A549 (cell line): ENCODE results near the gene ANO4. TPM values are rescaled to one million over a fixed set of nuclear protein-coding genes. Genes with fewer than 3 reads are reported as not detected.

Experiments used
- ATAC-seq, 2 experiments: fragments of 200-7000 bp in 1 of 2; fragments of >200 bp in 1 of 2; cut with Nextera tagmentation in 1 of 2; cut with Tn5 transposase in 1 of 2; 3 replicates each; pipeline versions ENCODE4 v1.8.0 to v1.9.1; 2018 to 2020; ENCODE audit warnings: mild to moderate bottlenecking in 1 of 2, moderate library complexity in 1 of 2
- CTCF ChIA-PET: fragments of 300-600 bp; sonication (Branson Sonifier 250); formaldehyde crosslinking; extraction: SDS; loops from one replicate; lab custom pipeline; 2021; ENCODE audit warnings: antibody characterized with exemption, inconsistent platforms; lab: Yijun Ruan, JAX
- POLR2A ChIA-PET: fragments of 350-600 bp; formaldehyde crosslinking; extraction: SDS; loops from one replicate; lab custom pipeline; 2021; ENCODE audit warnings: antibody characterized with exemption, inconsistent platforms; lab: Yijun Ruan, JAX
- DNase-seq, 2 experiments: peaks; one replicate each; pipeline versions ENCODE4 v3.0.0 to v3.0.0-alpha.2; 2011 to 2016; ENCODE audit warnings: low read depth in 1 of 2, low spot score in 1 of 2
- FAIRE-seq: peaks from 2 replicates; lab custom pipeline; 2011; peaks lifted over from hg19 to GRCh38; lab: Jason Lieb, UNC
- H3K27ac ChIP-seq, 2 experiments: fragments of >200 bp; sonication (Bioruptor Twin); formaldehyde crosslinking; 3 replicates each; pipeline ENCODE4 v1.5.1; 2016 to 2017
- H3K4me1 ChIP-seq: fragments of >200 bp; sonication (Bioruptor Twin); formaldehyde crosslinking; 3 replicates; pipeline ENCODE4 v1.6.1; 2016
- H3K4me2 ChIP-seq: fragments of >200 bp; sonication (Bioruptor Twin); formaldehyde crosslinking; 3 replicates; pipeline ENCODE4 v1.6.1; 2016
- H3K4me3 ChIP-seq: fragments of >200 bp; sonication (Bioruptor Twin); formaldehyde crosslinking; 3 replicates; pipeline ENCODE4 v1.5.1; 2016
- H3K9me3 ChIP-seq: fragments of >200 bp; sonication (Bioruptor Twin); formaldehyde crosslinking; 3 replicates; pipeline ENCODE4 v1.6.1; 2016
- ATOH8 ChIP-seq: fragments of 250-450 bp; sonication (Bioruptor Pico); IDR thresholded peaks from 2 replicates; pipeline ENCODE4 v1.5.0; 2020; ENCODE audit warnings: low read depth, mild to moderate bottlenecking, moderate library complexity
- BHLHE40 ChIP-seq: IDR thresholded peaks from 2 replicates; pipeline ENCODE4 v1.6.1; 2012; ENCODE audit warnings: low read depth, low read length, inconsistent platforms
- CHD4 ChIP-seq: fragments of 200-600 bp; sonication (generic); IDR thresholded peaks from 2 replicates; pipeline ENCODE4 v1.6.1; 2016; ENCODE audit warnings: antibody characterized with exemption, mild to moderate bottlenecking, borderline replicate concordance
- CTCF ChIP-seq: fragments of >200 bp; sonication (Bioruptor Twin); formaldehyde crosslinking; IDR thresholded peaks from 3 replicates; pipeline ENCODE4 v1.5.1; 2016
- HMGXB4 ChIP-seq: fragments of 250-450 bp; sonication (Bioruptor Pico); IDR thresholded peaks from 2 replicates; pipeline ENCODE4 v1.5.0; 2021; ENCODE audit warnings: mild to moderate bottlenecking, moderate library complexity, borderline replicate concordance
- JUN ChIP-seq, 2 experiments: fragments of >200 bp; sonication (Bioruptor Twin); formaldehyde crosslinking; IDR thresholded peaks; 2 replicates in 1 of 2; 3 replicates in 1 of 2; pipeline ENCODE4 v1.6.1; 2016 to 2017
- KDM5A ChIP-seq: fragments of 200-600 bp; sonication (generic); IDR thresholded peaks from 2 replicates; pipeline ENCODE4 v1.6.1; 2016; ENCODE audit warnings: antibody characterized with exemption, mild to moderate bottlenecking
- NR3C1 ChIP-seq: fragments of >200 bp; sonication (Bioruptor Twin); formaldehyde crosslinking; IDR thresholded peaks from 3 replicates; pipeline ENCODE4 v1.6.1; 2017
- RARB ChIP-seq: fragments of 250-450 bp; sonication (Bioruptor Pico); IDR thresholded peaks from 2 replicates; pipeline ENCODE4 v1.8.0; 2021; ENCODE audit warnings: mild to moderate bottlenecking, moderate library complexity
- REST ChIP-seq: fragments of 200-600 bp; sonication (generic); IDR thresholded peaks from 2 replicates; pipeline ENCODE4 v1.6.1; 2016; ENCODE audit warnings: antibody characterized with exemption, mild to moderate bottlenecking, moderate library complexity
- SREBF2 ChIP-seq: fragments of 450-650 bp; IDR thresholded peaks from 2 replicates; pipeline ENCODE4 v1.6.1; 2014; ENCODE audit warnings: mild to moderate bottlenecking, moderate library complexity
- TFCP2L1 ChIP-seq: fragments of 250-450 bp; sonication (Bioruptor Pico); IDR thresholded peaks from 2 replicates; pipeline ENCODE4 v1.5.0; 2021; ENCODE audit warnings: mild to moderate bottlenecking
- TP53 ChIP-seq: fragments of 250-450 bp; sonication (Bioruptor Pico); IDR thresholded peaks from 2 replicates; pipeline ENCODE4 v1.5.0; 2021; ENCODE audit warnings: mild to moderate bottlenecking, moderate library complexity
- WGBS: methylation state at CpG from one replicate; pipeline ENCODE4 v1.1.6; 2017; ENCODE audit errors: missing lambda C conversion rate; 5-methylcytosine and 5-hydroxymethylcytosine counted together
- polyA plus RNA-seq, 4 experiments: library from polyadenylated mRNA; depleted of rRNA in 3 of 4; stranded (reverse); fragments of >200 nt; fragmentation: RNase III in 1 of 4; extraction: RNeasy Plus Mini Kit Qiagen cat#74134 plus additional on column Dnase treatment in 1 of 4; gene quantifications; 2 replicates in 3 of 4; 3 replicates in 1 of 4; pipeline ENCODE4 v1.2.3, GENCODE V29; 2011 to 2017
- TF ChIP-seq, protein P1 (sequence below): fragments of 150-350 bp; IDR thresholded peaks from 2 replicates; pipeline ENCODE4 v1.6.1; 2014; ENCODE audit warnings: low read depth, mild to moderate bottlenecking, low read length
- TF ChIP-seq, protein P2 (sequence below): fragments of >200 bp; sonication (Bioruptor Twin); formaldehyde crosslinking; IDR thresholded peaks from 2 replicates; pipeline ENCODE4 v1.6.1; 2016

Gene ANO4
- polyA plus RNA-seq, 2 of the 4 experiments (the other 2 are of a cell fraction), result 0.17 TPM; not detected in 1

GRCh38 chr12:100956311-100956852 lies 161.8 kb downstream of the ANO4 start:
- ATAC-seq, result no peak
- Histone ChIP-seq H3K4me3 (no peak overlapping the region), H3K4me2 (no peak overlapping the region), H3K27ac (no peak overlapping the region), H3K9me3 (no peaks in the 10 kb centered on the region), H3K4me1 (no peaks in the 10 kb centered on the region)
- TF ChIP-seq REST, result no peak
- no peak for FAIRE-seq
- no peak for DNase-seq
- WGBS, result 38% methylated on average over 5 of the region's 5 CpGs
- CTCF ChIA-PET, result no interaction called here
- POLR2A ChIA-PET, result no interaction called here

DNA sequence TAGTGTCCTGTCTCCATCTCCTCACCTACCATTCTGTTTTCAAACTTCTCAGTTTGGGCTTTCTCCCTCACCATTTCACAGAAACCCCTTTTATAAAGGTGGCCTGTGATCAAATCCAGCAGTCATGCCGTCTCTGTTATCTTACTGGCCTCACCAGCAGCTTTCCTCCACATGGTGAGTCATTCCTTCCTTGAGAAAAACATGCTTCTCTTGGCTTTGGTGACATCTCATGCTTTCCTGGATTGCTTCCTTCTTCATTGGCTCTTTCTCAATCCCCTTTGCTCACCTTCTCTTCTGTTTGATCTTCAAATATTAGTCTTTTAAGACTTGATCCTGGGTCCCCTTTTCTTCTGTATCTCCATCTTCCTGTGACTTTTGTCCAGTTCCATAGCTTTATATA lies 164.9 kb downstream of the ANO4 start:
- CTCF ChIA-PET, result no interaction called here
- Histone ChIP-seq H3K4me3 (no peak overlapping the region), H3K9me3 (no peaks in the 10 kb centered on the region), H3K4me1 (no peaks in the 10 kb centered on the region), H3K27ac (no peak overlapping the region), H3K4me2 (no peak overlapping the region)
- WGBS, result 0% methylated on average over 1 of the region's 1 CpG
- TF ChIP-seq TP53 (CRISPR knock-in tag), result no peak
- TF ChIP-seq, protein P1, sequence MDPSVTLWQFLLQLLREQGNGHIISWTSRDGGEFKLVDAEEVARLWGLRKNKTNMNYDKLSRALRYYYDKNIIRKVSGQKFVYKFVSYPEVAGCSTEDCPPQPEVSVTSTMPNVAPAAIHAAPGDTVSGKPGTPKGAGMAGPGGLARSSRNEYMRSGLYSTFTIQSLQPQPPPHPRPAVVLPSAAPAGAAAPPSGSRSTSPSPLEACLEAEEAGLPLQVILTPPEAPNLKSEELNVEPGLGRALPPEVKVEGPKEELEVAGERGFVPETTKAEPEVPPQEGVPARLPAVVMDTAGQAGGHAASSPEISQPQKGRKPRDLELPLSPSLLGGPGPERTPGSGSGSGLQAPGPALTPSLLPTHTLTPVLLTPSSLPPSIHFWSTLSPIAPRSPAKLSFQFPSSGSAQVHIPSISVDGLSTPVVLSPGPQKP, result no peak
- TF ChIP-seq HMGXB4, result no peak
- TF ChIP-seq KDM5A, result no peak
- TF ChIP-seq BHLHE40, result no peak
- TF ChIP-seq CTCF, result no peak
- no peak for TF ChIP-seq JUN (IDR thresholded peaks at IDR 0.05)
- no peak for TF ChIP-seq ATOH8
- no peak for TF ChIP-seq TFCP2L1 (CRISPR knock-in tag)
- no peak for TF ChIP-seq SREBF2
- TF ChIP-seq RARB (CRISPR knock-in tag), result no peak
- no peak for TF ChIP-seq NR3C1
- TF ChIP-seq REST, result no peak
- TF ChIP-seq CHD4, result no peak
- TF ChIP-seq, protein P2, sequence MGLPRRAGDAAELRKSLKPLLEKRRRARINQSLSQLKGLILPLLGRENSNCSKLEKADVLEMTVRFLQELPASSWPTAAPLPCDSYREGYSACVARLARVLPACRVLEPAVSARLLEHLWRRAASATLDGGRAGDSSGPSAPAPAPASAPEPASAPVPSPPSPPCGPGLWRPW, result no peak
- DNase-seq, result no peak
- POLR2A ChIA-PET, result no interaction called here
- FAIRE-seq, result no peak
- ATAC-seq, result no peak
